Dendritic cell treated with granulocyte-macrophage colony-stimulating factor and Interleukin-4, amounts not matched to agents 40 ng/mL and 50 ng/mL, for 4 days (primary cell): Measurements from ENCODE around the gene TNKS2.

Experiments
- H3K27ac Mint-ChIP-seq: one replicate; pipeline ENCODE4 v1.8.0; 2022; ENCODE audit warnings: mild to moderate bottlenecking, mixed read lengths
- H3K27me3 Mint-ChIP-seq: one replicate; pipeline ENCODE4 v1.8.0; 2022; ENCODE audit warnings: mild to moderate bottlenecking, mixed read lengths
- H3K36me3 Mint-ChIP-seq: one replicate; pipeline ENCODE4 v1.8.0; 2022; ENCODE audit warnings: low read depth, mixed read lengths
- H3K4me1 Mint-ChIP-seq: one replicate; pipeline ENCODE4 v1.8.0; 2022; ENCODE audit warnings: low read depth, mixed read lengths
- H3K4me3 Mint-ChIP-seq: one replicate; pipeline ENCODE4 v1.8.0; 2022; ENCODE audit warnings: mild to moderate bottlenecking, moderate library complexity, mixed read lengths
- H3K9me3 Mint-ChIP-seq: one replicate; pipeline ENCODE4 v1.8.0; 2022; ENCODE audit warnings: mixed read lengths
- intact Hi-C: fragments of 100-400 bp; cut with micrococcal nuclease; formaldehyde crosslinking; loops from one replicate; pipeline ENCODE4 v1.15.0; 2022

TNKS2 gene

DNA sequence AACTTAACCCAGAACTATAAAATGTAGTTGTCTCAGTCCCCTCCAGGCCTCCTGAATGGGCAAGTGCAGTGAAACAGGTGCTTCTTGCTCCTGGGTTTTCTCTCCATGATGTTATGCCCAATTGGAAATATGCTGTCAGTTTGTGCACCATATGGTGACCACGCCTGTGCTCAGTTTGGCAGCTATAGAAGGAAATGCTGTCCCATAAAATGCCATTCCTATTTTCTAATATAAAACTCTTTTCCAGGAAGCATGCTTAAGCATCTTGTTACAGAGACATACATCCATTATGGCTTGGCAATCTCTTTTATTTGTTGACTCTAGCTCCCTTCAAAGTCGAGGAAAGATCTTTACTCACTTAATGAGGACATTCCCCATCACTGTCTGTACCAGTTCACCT lies 65.9 kb downstream of the TNKS2 start:
- Mint-ChIP-seq H3K4me3 (no peak overlapping the region), H3K27ac (no peak overlapping the region), H3K4me1 (no peaks in the 10 kb centered on the region), H3K27me3 (no peaks in the 10 kb centered on the region), H3K36me3 (peaks cover 69% of the 10 kb centered on the region), H3K9me3 (no peaks in the 10 kb centered on the region)
- intact Hi-C loops: loop anchor here (5.0 kb wide), 1 partner anchor 37 kb away; no protein-coding TSS in a partner anchor

DNA sequence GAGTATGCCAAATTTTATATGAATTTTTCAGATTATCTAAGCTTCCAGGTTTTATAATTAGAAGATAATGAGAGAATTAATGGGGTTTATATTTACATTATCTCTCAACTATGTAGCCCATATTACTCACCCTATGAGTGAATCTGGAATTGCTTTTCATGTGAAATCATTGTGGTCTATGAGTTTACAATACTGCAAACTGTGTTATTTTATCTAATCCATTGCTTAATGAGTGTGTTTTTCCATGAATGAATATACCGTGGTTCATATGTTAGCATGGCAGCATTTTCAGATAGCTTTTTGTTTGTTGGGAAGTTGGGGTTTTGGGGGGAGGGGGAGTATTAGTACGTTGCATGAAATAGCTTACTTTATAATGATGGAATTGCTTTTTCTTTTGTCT lies 66.5 kb downstream of the TNKS2 start:
- H3K4me1 Mint-ChIP-seq: no peaks in the 10 kb centered on the region
- intact Hi-C loops: loop anchor here (5.0 kb wide), 1 partner anchor 37 kb away; no protein-coding TSS in a partner anchor
- H3K27ac Mint-ChIP-seq: no peak overlapping the region
- H3K4me3 Mint-ChIP-seq: no peak overlapping the region
- H3K27me3 Mint-ChIP-seq: no peaks in the 10 kb centered on the region
- H3K9me3 Mint-ChIP-seq: no peaks in the 10 kb centered on the region
- peaks cover 69% of the 10 kb centered on the region for H3K36me3 Mint-ChIP-seq

DNA sequence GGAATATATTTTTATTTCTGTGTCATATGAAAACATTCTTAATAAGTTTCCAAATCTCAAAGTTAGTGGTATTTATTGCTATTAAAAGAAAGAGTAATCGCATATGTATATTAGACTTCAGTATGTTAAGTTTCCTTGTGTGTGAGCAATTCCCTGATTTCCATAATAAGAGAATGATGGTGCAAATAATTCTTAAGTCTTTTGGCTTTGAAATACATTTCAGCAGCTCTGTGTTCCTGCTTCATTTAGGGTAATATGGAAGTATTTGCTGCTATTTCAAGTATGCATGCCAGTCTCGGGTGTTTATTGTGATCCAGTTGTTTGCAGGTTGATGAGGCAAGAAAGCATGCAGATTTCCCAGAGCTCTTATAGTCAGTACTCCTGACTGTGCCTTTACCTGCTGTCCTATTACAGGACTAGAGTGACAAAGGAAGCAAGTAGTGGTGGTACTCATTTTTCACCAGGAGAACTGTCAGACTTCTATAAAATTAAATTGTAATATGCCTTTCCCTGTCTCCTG lies 67.4 kb downstream of the TNKS2 start:
- Mint-ChIP-seq H3K9me3 (no peaks in the 10 kb centered on the region), H3K27me3 (no peaks in the 10 kb centered on the region), H3K4me1 (no peaks in the 10 kb centered on the region), H3K4me3 (no peak overlapping the region), H3K27ac (no peak overlapping the region), H3K36me3 (peaks cover 60% of the 10 kb centered on the region)
- intact Hi-C loops: no loop called here

DNA sequence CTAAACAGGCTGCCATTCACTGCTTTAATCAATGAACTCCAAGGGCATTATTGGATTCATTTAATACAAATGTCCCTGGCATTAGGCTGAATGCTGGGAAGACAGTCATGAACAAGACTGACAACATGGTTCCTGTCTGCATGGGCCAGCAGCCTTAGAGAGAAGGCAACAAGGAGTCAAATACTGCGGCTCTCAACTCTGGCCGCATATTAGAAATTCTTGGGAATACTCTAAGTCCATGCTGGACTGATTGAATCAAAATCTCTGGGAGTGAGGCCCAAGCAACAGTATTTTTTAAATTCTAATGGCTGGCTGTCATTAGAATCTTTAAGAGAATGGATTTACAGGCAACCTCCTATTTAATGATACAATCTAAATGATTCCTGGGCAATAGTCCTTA lies 76.9 kb downstream of the TNKS2 start:
- no peaks in the 10 kb centered on the region for H3K9me3 Mint-ChIP-seq
- no peak overlapping the region for H3K27ac Mint-ChIP-seq
- H3K4me3 Mint-ChIP-seq: no peak overlapping the region
- no peaks in the 10 kb centered on the region for H3K4me1 Mint-ChIP-seq
- no peaks in the 10 kb centered on the region for H3K27me3 Mint-ChIP-seq
- no peaks in the 10 kb centered on the region for H3K36me3 Mint-ChIP-seq
- intact Hi-C loops: no loop called here

DNA sequence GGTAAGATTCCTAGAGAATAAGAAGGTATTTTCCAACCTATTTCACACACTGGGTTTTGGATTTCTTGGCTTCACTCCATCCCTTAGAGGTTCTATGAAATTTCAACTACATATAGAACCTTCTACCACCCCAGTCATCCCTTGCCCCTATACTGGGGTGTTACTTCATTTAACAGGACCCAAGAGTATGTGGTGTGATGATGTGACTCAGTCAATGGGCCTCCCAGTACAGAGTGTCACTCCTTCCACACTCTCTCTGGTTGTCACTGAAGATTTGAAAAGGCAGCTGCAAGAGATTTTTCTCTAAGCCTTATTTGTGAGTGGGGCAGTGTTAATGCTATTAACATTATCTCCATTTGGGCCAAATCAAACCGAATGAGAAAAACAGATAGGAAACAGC lies 77.6 kb downstream of the TNKS2 start:
- Mint-ChIP-seq H3K36me3 (no peaks in the 10 kb centered on the region), H3K4me1 (no peaks in the 10 kb centered on the region), H3K9me3 (no peaks in the 10 kb centered on the region), H3K27me3 (no peaks in the 10 kb centered on the region), H3K4me3 (no peak overlapping the region), H3K27ac (no peak overlapping the region)
- intact Hi-C loops: no loop called here

DNA sequence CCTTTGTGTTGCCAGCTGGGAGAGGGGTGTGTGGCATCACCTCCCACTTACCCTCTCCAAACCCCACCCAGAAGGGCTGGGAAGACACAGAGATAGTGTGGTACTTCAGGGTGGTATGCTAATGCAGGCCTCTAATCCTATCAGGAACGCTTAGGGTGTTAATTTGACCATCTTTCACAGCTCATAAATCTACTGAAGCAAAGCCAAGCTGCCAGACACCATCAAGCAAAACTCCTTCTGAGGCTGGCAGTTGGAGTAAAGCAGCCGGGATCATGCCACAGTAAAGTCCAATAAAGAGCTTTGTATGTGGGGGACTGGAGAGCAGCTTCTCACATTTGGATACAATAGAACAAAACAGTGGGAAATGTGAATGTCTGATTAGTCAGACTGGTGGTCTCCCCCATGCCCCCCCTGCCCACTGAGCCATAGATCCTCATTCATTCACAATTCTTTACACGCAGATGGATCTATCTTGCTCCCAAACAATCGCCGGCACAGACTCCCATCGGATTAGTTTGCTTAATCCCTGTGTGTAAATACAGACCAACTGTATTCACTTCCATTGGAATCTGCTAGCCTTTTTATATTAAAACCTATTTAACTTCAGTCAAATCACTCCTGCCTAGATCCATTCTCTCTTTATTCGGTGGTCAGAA lies 81.4 kb downstream of the TNKS2 start:
- no peak overlapping the region for H3K4me3 Mint-ChIP-seq
- intact Hi-C loops: no loop called here
- H3K27ac Mint-ChIP-seq: no peak overlapping the region
- no peaks in the 10 kb centered on the region for H3K9me3 Mint-ChIP-seq
- no peaks in the 10 kb centered on the region for H3K36me3 Mint-ChIP-seq
- H3K4me1 Mint-ChIP-seq: no peaks in the 10 kb centered on the region
- peaks cover 3% of the 10 kb centered on the region for H3K27me3 Mint-ChIP-seq

DNA sequence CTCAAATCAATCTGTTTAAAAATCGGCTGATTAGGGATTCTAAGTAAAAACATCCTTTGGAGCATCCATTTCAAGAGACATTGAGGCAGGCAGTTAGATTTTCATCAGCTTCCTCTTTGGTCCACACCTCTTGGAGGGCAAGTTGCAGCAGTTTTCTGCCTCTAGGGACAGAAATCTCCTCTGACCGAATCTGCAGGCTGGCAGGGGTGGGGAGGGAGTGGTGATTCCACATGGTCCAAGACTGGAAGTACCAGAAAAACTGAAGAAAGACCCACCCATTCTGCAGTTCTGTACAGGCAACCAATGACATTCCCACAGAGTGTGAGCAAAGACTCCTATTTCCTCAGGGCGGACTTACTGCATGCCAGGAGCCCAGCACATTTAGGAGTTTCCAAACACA lies 82.1 kb downstream of the TNKS2 start:
- intact Hi-C loops: no loop called here
- no peaks in the 10 kb centered on the region for H3K36me3 Mint-ChIP-seq
- H3K4me3 Mint-ChIP-seq: no peak overlapping the region
- H3K27ac Mint-ChIP-seq: no peak overlapping the region
- H3K4me1 Mint-ChIP-seq: no peaks in the 10 kb centered on the region
- H3K9me3 Mint-ChIP-seq: no peaks in the 10 kb centered on the region
- H3K27me3 Mint-ChIP-seq: peaks cover 5% of the 10 kb centered on the region

DNA sequence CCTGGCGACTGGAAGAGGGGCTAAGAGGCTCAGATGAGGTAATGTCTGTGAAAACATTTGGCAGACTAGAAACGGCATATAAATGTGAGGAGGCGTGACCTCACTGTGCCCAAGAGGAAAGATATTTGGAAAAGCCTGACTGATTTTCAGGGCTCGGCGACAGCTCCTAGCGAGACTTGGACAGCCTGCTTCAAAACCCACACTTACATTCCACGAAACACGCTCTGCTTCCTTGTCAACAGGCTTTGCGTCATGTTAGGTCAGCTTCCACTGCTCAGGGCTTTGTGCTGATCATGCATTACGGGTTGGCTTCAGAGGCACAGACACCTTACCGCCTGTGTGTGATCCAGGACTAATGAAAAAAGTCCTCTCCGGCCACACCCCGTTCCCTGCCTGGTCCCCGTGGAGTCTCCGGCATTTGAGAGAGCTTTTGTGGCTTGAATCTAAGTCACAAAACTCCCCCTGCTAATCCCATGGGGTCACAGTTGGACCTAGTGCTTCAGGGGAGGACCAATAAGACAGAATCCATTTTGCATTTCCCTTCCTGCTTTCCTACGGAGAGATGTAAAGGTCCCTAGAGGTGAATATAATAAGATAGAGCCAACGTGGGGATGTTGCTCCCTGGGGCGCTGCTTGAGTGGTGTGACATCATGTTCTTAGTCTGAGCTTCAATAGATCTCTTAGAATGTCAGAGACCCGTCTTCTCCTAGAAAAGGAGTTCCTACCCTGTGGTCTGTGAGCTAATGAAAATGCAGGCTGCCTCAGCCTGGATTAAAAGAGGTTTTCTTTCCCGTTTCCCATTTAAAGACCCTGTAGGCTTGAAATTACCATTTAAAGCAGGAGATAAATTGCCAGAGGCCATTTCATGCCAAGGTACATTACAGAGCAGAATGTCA lies 85.6 kb downstream of the TNKS2 start:
- Mint-ChIP-seq H3K36me3 (no peaks in the 10 kb centered on the region), H3K27me3 (peaks cover 28% of the 10 kb centered on the region), H3K27ac (no peak overlapping the region), H3K4me1 (peaks cover 10% of the 10 kb centered on the region), H3K9me3 (no peaks in the 10 kb centered on the region), H3K4me3 (no peak overlapping the region)
- intact Hi-C loops: no loop called here

DNA sequence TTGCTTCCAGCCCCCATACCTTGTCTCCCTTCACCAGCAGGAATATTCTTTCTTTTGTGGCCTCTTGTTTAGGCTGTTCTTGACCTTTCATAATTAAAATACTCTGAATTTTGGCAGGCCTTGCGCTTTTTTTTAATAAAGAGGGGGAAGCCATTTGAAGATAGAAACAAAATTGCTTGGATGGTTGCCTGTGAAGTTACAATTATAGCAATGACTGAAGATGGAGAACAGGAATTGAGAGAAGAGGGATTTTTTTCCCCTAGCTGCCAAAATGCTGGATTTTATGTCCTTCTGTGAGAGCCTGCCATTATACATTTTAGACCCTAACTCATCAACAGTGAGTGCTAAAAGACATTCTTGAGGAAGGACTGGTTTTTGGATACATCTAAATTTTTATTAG lies 86.3 kb downstream of the TNKS2 start:
- no peaks in the 10 kb centered on the region for H3K9me3 Mint-ChIP-seq
- intact Hi-C loops: no loop called here
- H3K27ac Mint-ChIP-seq: no peak overlapping the region
- H3K36me3 Mint-ChIP-seq: no peaks in the 10 kb centered on the region
- H3K27me3 Mint-ChIP-seq: peaks cover 30% of the 10 kb centered on the region
- H3K4me3 Mint-ChIP-seq: no peak overlapping the region
- peaks cover 10% of the 10 kb centered on the region for H3K4me1 Mint-ChIP-seq

DNA sequence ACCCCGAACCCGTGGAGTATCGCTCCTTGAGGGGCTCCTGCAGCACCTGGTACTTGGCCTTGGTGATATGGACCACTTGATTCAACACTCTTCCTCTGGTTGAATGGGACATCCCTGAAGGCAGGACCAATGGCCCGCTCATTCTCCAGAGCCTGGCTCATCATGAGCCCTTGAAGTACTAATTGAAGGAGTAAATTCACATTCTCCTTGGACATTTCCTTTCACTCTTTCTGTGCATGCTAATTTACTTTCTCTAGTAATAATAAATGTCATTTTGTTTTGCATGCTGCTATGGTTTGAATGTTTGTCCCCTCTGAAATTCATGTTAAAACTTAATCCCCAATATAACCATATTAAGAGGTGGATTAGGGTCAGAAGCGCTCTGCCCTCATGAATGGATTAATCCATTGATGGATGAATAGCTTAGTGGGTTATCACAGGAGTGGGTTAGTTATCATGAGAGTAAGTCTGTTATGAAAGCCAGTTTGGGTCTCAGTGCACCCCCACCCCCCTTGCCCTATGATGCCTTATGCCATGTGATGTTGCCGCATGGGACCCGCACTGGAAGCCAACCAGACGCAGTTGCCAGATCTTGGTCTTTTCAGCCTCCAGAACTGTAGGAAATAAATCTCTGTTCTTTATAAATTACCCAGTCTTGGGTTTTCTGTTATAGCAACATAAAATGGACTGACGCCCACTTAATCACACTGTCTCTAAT lies 87.3 kb downstream of the TNKS2 start:
- H3K4me1 Mint-ChIP-seq: peaks cover 10% of the 10 kb centered on the region
- intact Hi-C loops: no loop called here
- no peak overlapping the region for H3K27ac Mint-ChIP-seq
- no peak overlapping the region for H3K4me3 Mint-ChIP-seq
- no peaks in the 10 kb centered on the region for H3K36me3 Mint-ChIP-seq
- H3K9me3 Mint-ChIP-seq: no peaks in the 10 kb centered on the region
- peaks cover 33% of the 10 kb centered on the region for H3K27me3 Mint-ChIP-seq

DNA sequence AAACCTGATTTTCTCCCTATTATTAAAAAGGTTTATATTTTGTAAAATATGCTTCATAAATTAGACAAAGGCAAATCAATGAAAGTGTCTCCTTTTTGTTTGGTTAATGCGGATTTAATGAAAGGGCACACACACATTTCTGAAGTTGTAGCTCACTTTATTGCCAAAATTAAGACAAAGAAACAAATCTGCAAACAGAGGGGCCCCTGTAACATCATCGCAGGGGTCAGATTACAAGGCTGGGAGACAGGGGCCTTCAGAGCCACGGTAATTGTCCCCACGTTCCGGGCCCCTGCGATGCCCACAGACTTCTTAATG lies 88.7 kb downstream of the TNKS2 start:
- H3K27me3 Mint-ChIP-seq: peaks cover 33% of the 10 kb centered on the region

DNA sequence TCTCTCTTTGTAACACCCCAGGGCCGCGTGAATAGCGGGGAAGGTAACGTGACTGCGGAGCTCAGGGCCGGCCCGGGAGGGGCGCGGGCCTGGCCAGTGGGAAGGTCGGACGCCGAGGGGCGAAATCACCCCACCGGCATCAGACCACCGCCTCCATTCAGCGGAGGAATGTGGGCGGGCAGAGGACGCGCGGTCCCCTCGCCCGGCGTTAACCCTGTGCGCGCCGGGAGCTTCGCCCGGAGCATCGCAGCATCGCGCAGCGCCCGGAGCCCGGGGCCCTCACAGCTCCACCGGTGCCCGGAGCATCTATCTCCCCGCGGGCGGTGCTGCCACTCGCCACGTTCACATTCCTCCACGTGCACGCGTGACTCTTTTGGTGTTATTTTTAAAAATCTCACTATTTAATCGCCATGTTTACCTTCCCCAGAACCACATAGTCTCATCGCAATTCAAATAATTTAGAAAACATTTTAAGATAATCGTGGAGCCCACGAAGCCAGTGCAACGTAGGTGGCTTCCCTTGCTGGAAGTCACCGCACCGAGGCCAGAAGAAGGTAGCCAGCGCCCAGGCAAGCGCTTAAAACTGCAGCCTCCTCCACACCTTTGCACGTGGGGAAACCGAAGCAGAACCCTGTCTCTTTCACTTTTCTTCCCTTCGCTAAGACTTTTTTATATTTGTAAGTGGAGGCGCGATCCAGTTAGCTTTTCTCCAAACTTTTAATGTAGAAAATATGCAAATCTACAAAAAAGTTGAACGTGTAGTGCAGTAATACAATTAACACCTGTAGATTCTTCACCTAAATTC lies 89.2 kb downstream of the TNKS2 start:
- Mint-ChIP-seq H3K36me3 (no peaks in the 10 kb centered on the region), H3K4me1 (peaks cover 10% of the 10 kb centered on the region), H3K27me3 (peaks cover 33% of the 10 kb centered on the region), H3K4me3 (peak overlapping the region; percentile 82), H3K27ac (peak overlapping the region; percentile 20), H3K9me3 (no peaks in the 10 kb centered on the region)
- intact Hi-C loops: no loop called here

More for the DNA sequence above, 88.7 kb downstream of the TNKS2 start:
- Mint-ChIP-seq H3K4me1 (peaks cover 10% of the 10 kb centered on the region), H3K36me3 (no peaks in the 10 kb centered on the region), H3K9me3 (no peaks in the 10 kb centered on the region), H3K27ac (no peak overlapping the region), H3K4me3 (peak overlapping the region; percentile 82)
- intact Hi-C loops: no loop called here

DNA sequence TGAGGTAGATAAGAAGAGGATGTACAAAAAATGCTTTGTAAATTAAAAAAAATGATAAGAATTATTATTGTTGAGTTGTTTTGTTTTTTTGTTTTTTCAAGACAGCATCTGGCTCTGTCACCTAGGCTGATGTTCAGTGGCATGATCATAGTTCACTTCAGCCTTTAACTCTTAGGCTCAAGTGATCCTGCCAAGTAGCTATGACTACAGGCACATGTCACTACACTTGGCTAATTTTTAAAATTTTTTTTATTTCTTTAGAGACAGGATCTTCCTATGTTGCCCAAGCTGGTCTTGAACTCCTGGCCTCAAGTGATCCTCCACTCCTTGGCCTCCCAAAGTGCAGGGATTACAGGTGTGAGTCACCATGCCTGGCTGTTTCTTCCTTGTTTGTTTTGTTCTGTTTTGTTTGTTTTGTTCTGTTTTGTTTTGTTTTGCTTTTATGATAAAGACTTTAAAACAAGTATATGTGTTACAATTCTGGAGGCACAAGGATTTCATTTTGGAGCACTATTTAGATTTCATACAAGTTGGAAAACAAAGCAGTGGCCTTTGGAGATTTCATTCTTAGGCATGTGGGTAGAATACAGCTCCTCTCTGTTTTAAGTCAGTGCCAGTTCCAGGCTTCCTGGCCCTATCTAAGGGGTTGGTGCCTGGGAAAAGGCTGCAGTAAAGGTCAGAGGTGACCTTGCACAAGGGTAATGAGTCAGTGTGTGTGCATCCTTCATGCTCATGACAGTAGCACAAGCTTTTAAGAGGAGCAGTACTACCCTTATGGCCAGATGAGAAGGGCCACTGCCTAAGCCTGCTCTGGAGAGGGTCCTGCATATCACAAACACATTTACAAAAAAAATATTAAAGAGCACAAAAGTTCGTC lies 93.1 kb downstream of the TNKS2 start:
- intact Hi-C loops: no loop called here
- Mint-ChIP-seq H3K4me3 (no peak overlapping the region), H3K27ac (no peak overlapping the region), H3K36me3 (no peaks in the 10 kb centered on the region), H3K4me1 (peaks cover 18% of the 10 kb centered on the region), H3K27me3 (peaks cover 23% of the 10 kb centered on the region), H3K9me3 (peaks cover 8% of the 10 kb centered on the region)
